Hematopoietic multipotent progenitor cell treated with erythropoietin and hydrocortisone succinate and interleukin-3 and kit ligand, for 17 days (in vitro differentiated cells): Measurements from ENCODE around the gene KIF26B.

Experiments
- DNase-seq: peaks from one replicate; pipeline ENCODE4 v3.0.0-alpha.2; 2015; ENCODE audit warnings: low spot score

KIF26B gene

GRCh38 chr1:245466261-245466660 lies 311.5 kb downstream of the KIF26B start:
- no peak for DNase-seq

GRCh38 chr1:245467804-245468203 lies 313.0 kb downstream of the KIF26B start:
- DNase-seq = no peak

- no peak for DNase-seq
Observed at GRCh38 chr1:245469006-245469405, 314.2 kb downstream of the KIF26B start.

- no peak for DNase-seq
Observed at GRCh38 chr1:245469734-245470133, 314.9 kb downstream of the KIF26B start.

GRCh38 chr1:245475126-245475525 lies 320.3 kb downstream of the KIF26B start:
- no peak for DNase-seq

GRCh38 chr1:245475961-245476516 lies 321.3 kb downstream of the KIF26B start:
- DNase-seq = no peak

- no peak for DNase-seq
Observed at GRCh38 chr1:245477941-245478340, 323.2 kb downstream of the KIF26B start.

- no peak for DNase-seq
Observed at GRCh38 chr1:245480393-245481120, 325.8 kb downstream of the KIF26B start.

GRCh38 chr1:245481261-245481660 lies 326.5 kb downstream of the KIF26B start:
- no peak for DNase-seq

- no peak for DNase-seq
Observed at GRCh38 chr1:245483247-245483646, 328.5 kb downstream of the KIF26B start.

- DNase-seq = no peak
Observed at GRCh38 chr1:245484176-245484575, 329.4 kb downstream of the KIF26B start.

GRCh38 chr1:245485996-245486395 lies 331.2 kb downstream of the KIF26B start:
- no peak for DNase-seq

GRCh38 chr1:245486775-245487470 lies 332.1 kb downstream of the KIF26B start:
- no peak for DNase-seq

- DNase-seq = no peak
Observed at GRCh38 chr1:245488346-245489129, 333.8 kb downstream of the KIF26B start.

GRCh38 chr1:245489838-245490237 lies 335.1 kb downstream of the KIF26B start:
- DNase-seq = no peak

- DNase-seq = no peak
Observed at GRCh38 chr1:245493029-245493428, 338.2 kb downstream of the KIF26B start.

- DNase-seq = no peak
Observed at GRCh38 chr1:245495681-245496080, 340.9 kb downstream of the KIF26B start.

GRCh38 chr1:245500546-245500945 lies 345.8 kb downstream of the KIF26B start:
- DNase-seq = no peak

- no peak for DNase-seq
Observed at GRCh38 chr1:245501633-245502032, 346.8 kb downstream of the KIF26B start.

GRCh38 chr1:245503548-245503947 lies 348.8 kb downstream of the KIF26B start:
- no peak for DNase-seq

GRCh38 chr1:245510144-245510543 lies 355.4 kb downstream of the KIF26B start:
- DNase-seq = no peak

- DNase-seq = no peak
Observed at GRCh38 chr1:245512181-245512888, 357.6 kb downstream of the KIF26B start.
